Measurements from ENCODE around the gene BLOC1S6.

The BLOC1S6 gene

GRCh38 chr15:45587095-45587862, at the start of gene BLOC1S6:
Gene BLOC1S6 (plus strand): TSS chr15:45587379. CDS start chr15:45587444, 65 bp downstream.
- DNase-seq (ENCODE audit: low read depth), result peak; percentile 86

GRCh38 chr15:45539680-45540079, 47.5 kb upstream of the BLOC1S6 start:
- DNase-seq (ENCODE audit: low read depth), result no peak

GRCh38 chr15:45540531-45540930, 46.6 kb upstream of the BLOC1S6 start:
- DNase-seq (ENCODE audit: low read depth), result no peak

- no peak for DNase-seq (ENCODE audit: low read depth)
Measured at GRCh38 chr15:45543051-45543450, 44.1 kb upstream of the BLOC1S6 start.

GRCh38 chr15:45544266-45545023, 42.7 kb upstream of the BLOC1S6 start:
- no peak for DNase-seq (ENCODE audit: low read depth)

GRCh38 chr15:45546789-45547188, 40.4 kb upstream of the BLOC1S6 start:
- DNase-seq (ENCODE audit: low read depth), result no peak

GRCh38 chr15:45548753-45549520, 38.2 kb upstream of the BLOC1S6 start:
- no peak for DNase-seq (ENCODE audit: low read depth)

GRCh38 chr15:45549541-45550220, 37.5 kb upstream of the BLOC1S6 start:
- peak; percentile 62 for DNase-seq (ENCODE audit: low read depth)

GRCh38 chr15:45550436-45550835, 36.7 kb upstream of the BLOC1S6 start:
- peak; percentile 58 for DNase-seq (ENCODE audit: low read depth)

GRCh38 chr15:45551676-45552075, 35.5 kb upstream of the BLOC1S6 start:
- DNase-seq (ENCODE audit: low read depth), result no peak

GRCh38 chr15:45555934-45556608, 31.1 kb upstream of the BLOC1S6 start:
- no peak for DNase-seq (ENCODE audit: low read depth)

- no peak for DNase-seq (ENCODE audit: low read depth)
Measured at GRCh38 chr15:45572617-45573016, 14.6 kb upstream of the BLOC1S6 start.

- no peak for DNase-seq (ENCODE audit: low read depth)
Measured at GRCh38 chr15:45573961-45574629, 13.1 kb upstream of the BLOC1S6 start.

- no peak for DNase-seq (ENCODE audit: low read depth)
Measured at GRCh38 chr15:45581919-45582318, 5.3 kb upstream of the BLOC1S6 start.

GRCh38 chr15:45583731-45584639, 3.2 kb upstream of the BLOC1S6 start:
- DNase-seq (ENCODE audit: low read depth), result no peak

GRCh38 chr15:45585069-45585791, 1.9 kb upstream of the BLOC1S6 start:
- DNase-seq (ENCODE audit: low read depth), result no peak

- no peak for DNase-seq (ENCODE audit: low read depth)
Measured at GRCh38 chr15:45586125-45586524, 1.1 kb upstream of the BLOC1S6 start.

GRCh38 chr15:45586601-45587094, 531 bp upstream of the BLOC1S6 start:
- no peak for DNase-seq (ENCODE audit: low read depth)

- DNase-seq (ENCODE audit: low read depth), result no peak
Measured at GRCh38 chr15:45587863-45588170, 638 bp downstream of the BLOC1S6 start.
